ACC112 (cell line): ENCODE data around the gene RAB3B.
A peak's percentile ranks its signal among the peaks of the same experiment; 100 is the strongest.

Experiments used
- H2AFZ ChIP-seq: fragments of 200-600 bp; sonication (generic); one replicate; pipeline ENCODE4 v1.6.0; 2017; ENCODE audit warnings: antibody characterized with exemption, low read length; ENCODE audit not compliant: unreplicated experiment
- H3K27ac ChIP-seq: fragments of 200-600 bp; sonication (generic); 2 replicates; pipeline ENCODE4 v1.5.1; 2014; ENCODE audit warnings: low read depth, mild to moderate bottlenecking, antibody characterized with exemption, low read length, moderate library complexity
- H3K27me3 ChIP-seq: fragments of 200-600 bp; sonication (generic); 2 replicates; pipeline ENCODE4 v1.6.1; 2014; ENCODE audit warnings: mild to moderate bottlenecking, antibody characterized with exemption, low read length, moderate library complexity, mixed read lengths; ENCODE audit not compliant: insufficient read depth
- H3K36me3 ChIP-seq: fragments of 200-600 bp; sonication (generic); 2 replicates; pipeline ENCODE4 v1.6.1; 2016; ENCODE audit warnings: mild to moderate bottlenecking, antibody characterized with exemption, low read length, moderate library complexity, mixed read lengths; ENCODE audit not compliant: insufficient read depth
- H3K4me1 ChIP-seq: fragments of 200-600 bp; sonication (generic); one replicate; pipeline ENCODE4 v1.6.1; 2016; ENCODE audit warnings: low read length, mixed read lengths; ENCODE audit not compliant: insufficient read depth, unreplicated experiment, control insufficient read depth
- H3K4me3 ChIP-seq: fragments of 200-600 bp; sonication (generic); 2 replicates; pipeline ENCODE4 v1.5.1; 2014; ENCODE audit warnings: mild to moderate bottlenecking, low read depth, low read length
- H3K79me2 ChIP-seq: fragments of 200-600 bp; sonication (generic); one replicate; pipeline ENCODE4 v1.6.0; 2016; ENCODE audit warnings: low read length; ENCODE audit not compliant: control insufficient read depth, unreplicated experiment, insufficient read depth

Gene RAB3B

GRCh38 chr1:51956528-51957509 is 33.7 kb downstream of the RAB3B start:
- Histone ChIP-seq H3K79me2 (no peaks in the 10 kb centered on the region), H3K27ac (no peak overlapping the region), H3K4me3 (no peak overlapping the region), H3K36me3 (no peaks in the 10 kb centered on the region), H2AFZ (no peak overlapping the region), H3K4me1 (peaks cover 26% of the 10 kb centered on the region), H3K27me3 (no peaks in the 10 kb centered on the region)

- Histone ChIP-seq H3K4me1 (peaks cover 26% of the 10 kb centered on the region), H3K27ac (no peak overlapping the region), H3K36me3 (no peaks in the 10 kb centered on the region), H3K4me3 (no peak overlapping the region), H3K79me2 (no peaks in the 10 kb centered on the region), H3K27me3 (no peaks in the 10 kb centered on the region), H2AFZ (no peak overlapping the region)
These were observed 34.5 kb downstream of the RAB3B start for GRCh38 chr1:51955797-51956527.

GRCh38 chr1:51954783-51955182 is 35.7 kb downstream of the RAB3B start:
- H2AFZ ChIP-seq, result no peak overlapping the region
- H3K79me2 ChIP-seq, result no peaks in the 10 kb centered on the region
- H3K4me1 ChIP-seq, result peaks cover 26% of the 10 kb centered on the region
- H3K36me3 ChIP-seq, result no peaks in the 10 kb centered on the region
- no peak overlapping the region for H3K27ac ChIP-seq
- H3K4me3 ChIP-seq, result no peak overlapping the region
- no peaks in the 10 kb centered on the region for H3K27me3 ChIP-seq

DNA sequence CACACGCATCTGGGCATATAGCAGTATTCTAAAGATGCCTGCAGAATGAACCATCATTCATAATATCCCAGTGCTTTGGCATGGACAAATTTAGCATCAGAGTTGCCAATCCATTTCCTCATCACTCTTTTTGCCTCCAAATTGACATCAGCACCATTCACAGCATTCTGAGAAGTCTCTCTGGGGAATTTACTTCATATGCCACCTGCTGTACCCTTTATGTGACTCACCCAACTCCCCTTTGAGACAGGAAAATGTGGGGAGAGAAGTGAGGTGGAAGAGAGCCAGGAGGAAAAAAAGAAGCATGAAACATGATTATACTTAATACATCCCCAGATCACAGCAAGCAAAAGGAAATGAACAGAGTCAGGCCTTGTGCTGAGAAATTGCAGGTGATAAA is 37.4 kb downstream of the RAB3B start:
- Histone ChIP-seq H3K27ac (no peak overlapping the region), H3K4me3 (no peak overlapping the region), H3K27me3 (no peaks in the 10 kb centered on the region), H3K79me2 (no peaks in the 10 kb centered on the region), H3K36me3 (no peaks in the 10 kb centered on the region), H2AFZ (no peak overlapping the region), H3K4me1 (peaks cover 26% of the 10 kb centered on the region)

DNA sequence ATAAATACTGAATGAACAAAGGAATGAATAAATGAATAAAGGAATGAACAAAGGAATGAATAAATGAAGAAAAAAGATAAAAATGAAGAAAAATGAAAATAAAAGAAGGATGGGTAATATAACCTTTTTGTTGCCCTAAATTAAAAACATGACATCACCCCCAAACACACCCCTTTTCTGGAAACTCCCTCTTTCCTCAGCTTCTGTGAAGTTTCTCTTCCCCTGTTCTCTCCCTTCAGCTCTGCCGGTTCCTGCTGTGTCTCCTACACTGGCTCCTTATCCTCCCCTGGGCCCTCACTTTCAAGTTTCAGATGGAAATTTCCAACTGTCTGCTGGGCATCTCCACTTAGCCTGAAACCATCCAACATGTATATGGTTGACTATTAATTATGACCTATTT is 37.9 kb downstream of the RAB3B start:
- H3K4me1 ChIP-seq, result peaks cover 26% of the 10 kb centered on the region
- no peaks in the 10 kb centered on the region for H3K27me3 ChIP-seq
- H3K27ac ChIP-seq, result no peak overlapping the region
- no peaks in the 10 kb centered on the region for H3K36me3 ChIP-seq
- no peak overlapping the region for H2AFZ ChIP-seq
- no peaks in the 10 kb centered on the region for H3K79me2 ChIP-seq
- H3K4me3 ChIP-seq, result no peak overlapping the region

DNA sequence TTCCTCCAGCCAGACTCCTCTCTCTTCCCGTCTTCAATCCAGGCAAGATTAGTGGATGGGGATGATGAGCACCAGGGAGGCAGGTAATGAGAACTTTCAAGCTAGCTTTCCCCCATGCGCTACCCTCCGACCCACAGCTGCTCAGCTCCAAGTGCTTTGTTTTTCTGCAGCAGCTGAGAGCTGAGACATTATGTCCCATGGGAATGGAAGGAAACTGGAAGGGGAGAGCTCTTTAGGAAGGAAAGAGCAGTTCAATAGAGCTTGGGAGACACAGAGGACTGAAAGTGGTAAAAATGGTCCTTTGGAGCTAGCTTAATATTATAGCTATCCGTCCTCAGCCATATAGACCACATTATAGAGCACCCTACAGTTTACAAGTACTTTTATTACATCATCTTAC is 39.8 kb downstream of the RAB3B start:
- Histone ChIP-seq H3K4me3 (no peak overlapping the region), H3K27me3 (no peaks in the 10 kb centered on the region), H3K27ac (no peak overlapping the region), H3K36me3 (no peaks in the 10 kb centered on the region), H2AFZ (no peak overlapping the region), H3K4me1 (peaks cover 15% of the 10 kb centered on the region), H3K79me2 (no peaks in the 10 kb centered on the region)

DNA sequence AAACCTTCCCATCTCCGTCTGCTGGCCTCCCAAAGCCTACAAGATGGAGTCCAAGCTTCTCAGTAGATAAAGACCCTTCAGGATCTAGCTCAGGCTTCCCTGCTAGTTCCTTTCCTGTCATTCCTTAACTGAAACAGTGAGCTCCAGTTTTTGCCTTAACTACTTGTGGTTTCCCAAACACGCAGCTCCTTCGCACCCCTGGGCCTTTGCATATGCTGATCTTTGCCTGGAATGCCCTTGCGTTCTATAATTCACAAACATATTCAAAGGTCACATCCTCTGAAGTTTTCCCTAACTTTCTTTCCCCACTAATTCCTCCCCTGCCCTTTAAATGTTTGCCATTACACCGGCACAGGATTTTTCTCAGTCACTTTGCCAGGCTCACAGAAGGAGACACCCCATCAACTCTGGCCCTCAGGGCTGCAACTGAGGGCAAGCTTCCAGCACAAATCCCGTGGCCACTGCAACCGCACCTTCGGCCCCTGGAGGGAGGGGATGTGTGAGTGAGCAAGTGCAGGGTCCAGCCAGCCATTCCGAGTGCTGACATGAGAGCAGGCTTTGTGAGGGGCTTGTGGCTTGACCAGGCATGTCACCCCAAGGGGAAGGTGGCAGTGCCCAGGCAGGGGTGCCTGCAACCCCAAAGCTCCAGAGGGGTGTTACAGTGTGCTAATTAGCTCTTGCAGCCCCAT is 41.3 kb downstream of the RAB3B start:
- no peaks in the 10 kb centered on the region for H3K36me3 ChIP-seq
- peaks cover 10% of the 10 kb centered on the region for H3K4me1 ChIP-seq
- no peaks in the 10 kb centered on the region for H3K27me3 ChIP-seq
- H3K79me2 ChIP-seq, result no peaks in the 10 kb centered on the region
- no peak overlapping the region for H3K4me3 ChIP-seq
- no peak overlapping the region for H3K27ac ChIP-seq
- no peak overlapping the region for H2AFZ ChIP-seq

- H3K4me1 ChIP-seq, result peaks cover 10% of the 10 kb centered on the region
- no peak overlapping the region for H3K4me3 ChIP-seq
- H3K36me3 ChIP-seq, result no peaks in the 10 kb centered on the region
- no peak overlapping the region for H2AFZ ChIP-seq
- no peaks in the 10 kb centered on the region for H3K27me3 ChIP-seq
- no peak overlapping the region for H3K27ac ChIP-seq
- no peaks in the 10 kb centered on the region for H3K79me2 ChIP-seq
These were observed 42.0 kb downstream of the RAB3B start for GRCh38 chr1:51948491-51948915.

GRCh38 chr1:51946300-51946699 is 44.2 kb downstream of the RAB3B start:
- peak overlapping the region; percentile 32 for H2AFZ ChIP-seq
- H3K79me2 ChIP-seq, result no peaks in the 10 kb centered on the region
- no peak overlapping the region for H3K4me3 ChIP-seq
- H3K27ac ChIP-seq, result no peak overlapping the region
- H3K27me3 ChIP-seq, result no peaks in the 10 kb centered on the region
- H3K36me3 ChIP-seq, result peaks cover 10% of the 10 kb centered on the region; the same call in 1 of the 2 replicates
- peaks cover 5% of the 10 kb centered on the region for H3K4me1 ChIP-seq

- no peak overlapping the region for H3K27ac ChIP-seq
- H3K4me3 ChIP-seq, result no peak overlapping the region
- H2AFZ ChIP-seq, result no peak overlapping the region
- H3K36me3 ChIP-seq, result peaks cover 16% of the 10 kb centered on the region; the same call in 1 of the 2 replicates
- no peaks in the 10 kb centered on the region for H3K27me3 ChIP-seq
- no peaks in the 10 kb centered on the region for H3K79me2 ChIP-seq
- H3K4me1 ChIP-seq, result peaks cover 5% of the 10 kb centered on the region
These were observed 44.9 kb downstream of the RAB3B start for GRCh38 chr1:51945591-51945990.
